Osteocyte (in vitro differentiated cells): ENCODE measurements around the gene CPNE8. TPM values are rescaled to one million over a fixed set of nuclear protein-coding genes. Genes with fewer than 3 reads are reported as not detected.

Experiments
- DNase-seq: peaks from one replicate; pipeline ENCODE4 v3.0.0; 2021; ENCODE audit warnings: mixed read lengths; ENCODE audit not compliant: unreplicated experiment; ENCODE audit errors: extremely low spot score
- H3K27ac Mint-ChIP-seq: one replicate; pipeline ENCODE4 v1.8.0; 2021; ENCODE audit warnings: mild to moderate bottlenecking, mixed read lengths; ENCODE audit not compliant: unreplicated experiment
- H3K27me3 Mint-ChIP-seq: one replicate; pipeline ENCODE4 v1.8.0; 2021; ENCODE audit warnings: mixed read lengths; ENCODE audit not compliant: unreplicated experiment
- H3K36me3 Mint-ChIP-seq: one replicate; pipeline ENCODE4 v1.8.0; 2021; ENCODE audit warnings: mixed read lengths; ENCODE audit not compliant: unreplicated experiment
- H3K4me1 Mint-ChIP-seq: one replicate; pipeline ENCODE4 v1.8.0; 2021; ENCODE audit warnings: mixed read lengths; ENCODE audit not compliant: unreplicated experiment
- H3K4me3 Mint-ChIP-seq: one replicate; pipeline ENCODE4 v1.8.0; 2021; ENCODE audit warnings: mild to moderate bottlenecking, moderate library complexity, mixed read lengths; ENCODE audit not compliant: unreplicated experiment
- H3K9me3 Mint-ChIP-seq: one replicate; pipeline ENCODE4 v1.8.0; 2021; ENCODE audit warnings: mixed read lengths; ENCODE audit not compliant: unreplicated experiment
- total RNA-seq: library from RNA; stranded (reverse); gene quantifications from 2 replicates; pipeline ENCODE4 v1.2.1, GENCODE V29; 2021
- TF ChIP-seq, protein P1 (sequence below): fragments of 200-600 bp; sonication (generic); IDR thresholded peaks from 2 replicates; pipeline ENCODE4 v1.5.0; 2021; ENCODE audit warnings: antibody characterized with exemption, mild to moderate bottlenecking, moderate library complexity

The CPNE8 gene
- total RNA-seq, 1 donor from 2014 or later, result 8.7 TPM

DNA sequence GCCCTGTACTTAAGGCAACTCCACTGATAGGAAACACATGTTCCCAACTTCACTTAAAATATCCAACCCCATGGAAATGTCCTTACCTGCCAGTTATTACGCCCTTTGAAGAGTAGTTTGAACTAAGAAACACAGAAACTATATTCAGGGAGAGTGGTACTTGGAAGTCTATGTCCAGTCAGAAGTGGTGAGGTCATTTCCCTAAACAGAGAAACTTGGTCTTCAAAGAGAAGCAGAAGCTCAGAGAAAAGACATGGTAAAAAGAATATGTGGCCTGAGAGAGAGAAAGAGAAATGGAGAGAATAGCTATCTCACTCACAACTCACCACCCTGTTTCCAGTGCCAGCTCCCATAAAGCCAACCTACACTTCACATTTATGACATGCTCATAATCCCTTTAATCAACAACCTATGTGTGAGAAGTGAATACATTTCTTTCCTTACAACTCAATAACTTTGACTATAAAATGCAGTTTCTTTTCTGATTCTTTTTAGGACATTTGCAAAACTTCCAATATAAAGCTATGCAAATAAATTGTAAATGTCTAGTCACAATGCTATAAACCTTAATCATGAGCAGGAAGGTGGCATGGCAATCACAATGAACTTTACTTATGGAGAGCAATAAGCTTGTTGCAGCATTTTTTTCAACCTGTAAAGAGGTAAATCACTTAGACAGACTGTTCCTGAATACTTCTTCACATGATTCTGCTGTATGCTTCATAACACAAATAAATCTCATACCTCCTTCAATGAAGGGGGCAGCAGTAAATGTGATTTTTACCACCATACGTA lies 67.1 kb downstream of the CPNE8 start:
- Mint-ChIP-seq H3K4me1 (no peaks in the 10 kb centered on the region), H3K4me3 (no peak overlapping the region), H3K27ac (no peak overlapping the region), H3K36me3 (peaks cover 2% of the 10 kb centered on the region), H3K27me3 (no peaks in the 10 kb centered on the region), H3K9me3 (peaks cover 3% of the 10 kb centered on the region)
- TF ChIP-seq, protein P1, sequence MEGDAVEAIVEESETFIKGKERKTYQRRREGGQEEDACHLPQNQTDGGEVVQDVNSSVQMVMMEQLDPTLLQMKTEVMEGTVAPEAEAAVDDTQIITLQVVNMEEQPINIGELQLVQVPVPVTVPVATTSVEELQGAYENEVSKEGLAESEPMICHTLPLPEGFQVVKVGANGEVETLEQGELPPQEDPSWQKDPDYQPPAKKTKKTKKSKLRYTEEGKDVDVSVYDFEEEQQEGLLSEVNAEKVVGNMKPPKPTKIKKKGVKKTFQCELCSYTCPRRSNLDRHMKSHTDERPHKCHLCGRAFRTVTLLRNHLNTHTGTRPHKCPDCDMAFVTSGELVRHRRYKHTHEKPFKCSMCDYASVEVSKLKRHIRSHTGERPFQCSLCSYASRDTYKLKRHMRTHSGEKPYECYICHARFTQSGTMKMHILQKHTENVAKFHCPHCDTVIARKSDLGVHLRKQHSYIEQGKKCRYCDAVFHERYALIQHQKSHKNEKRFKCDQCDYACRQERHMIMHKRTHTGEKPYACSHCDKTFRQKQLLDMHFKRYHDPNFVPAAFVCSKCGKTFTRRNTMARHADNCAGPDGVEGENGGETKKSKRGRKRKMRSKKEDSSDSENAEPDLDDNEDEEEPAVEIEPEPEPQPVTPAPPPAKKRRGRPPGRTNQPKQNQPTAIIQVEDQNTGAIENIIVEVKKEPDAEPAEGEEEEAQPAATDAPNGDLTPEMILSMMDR, result no peak
- no peak for DNase-seq

DNA sequence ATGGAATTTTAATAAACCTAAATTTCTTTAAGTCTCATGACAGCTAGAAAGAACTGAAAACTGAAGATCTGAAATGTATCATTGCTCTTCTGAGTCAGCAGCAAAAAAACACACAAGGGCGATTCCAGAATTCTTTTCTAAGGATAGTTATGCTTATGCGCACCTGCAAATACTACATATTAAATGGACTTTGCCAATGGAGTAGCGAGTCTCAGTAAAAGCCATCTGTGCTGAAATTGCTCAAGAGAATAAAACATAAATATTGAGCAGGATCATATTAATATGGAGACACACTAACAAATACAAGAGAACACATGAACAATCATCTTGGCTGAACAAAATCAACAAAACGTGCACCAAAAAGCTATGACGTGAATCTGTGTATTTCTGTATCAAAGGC lies 73.7 kb downstream of the CPNE8 start:
- Mint-ChIP-seq H3K27ac (no peak overlapping the region), H3K4me3 (no peak overlapping the region), H3K27me3 (no peaks in the 10 kb centered on the region), H3K9me3 (peaks cover 3% of the 10 kb centered on the region), H3K4me1 (no peaks in the 10 kb centered on the region), H3K36me3 (no peaks in the 10 kb centered on the region)
- no peak for DNase-seq
- TF ChIP-seq, protein P1, result no peak

DNA sequence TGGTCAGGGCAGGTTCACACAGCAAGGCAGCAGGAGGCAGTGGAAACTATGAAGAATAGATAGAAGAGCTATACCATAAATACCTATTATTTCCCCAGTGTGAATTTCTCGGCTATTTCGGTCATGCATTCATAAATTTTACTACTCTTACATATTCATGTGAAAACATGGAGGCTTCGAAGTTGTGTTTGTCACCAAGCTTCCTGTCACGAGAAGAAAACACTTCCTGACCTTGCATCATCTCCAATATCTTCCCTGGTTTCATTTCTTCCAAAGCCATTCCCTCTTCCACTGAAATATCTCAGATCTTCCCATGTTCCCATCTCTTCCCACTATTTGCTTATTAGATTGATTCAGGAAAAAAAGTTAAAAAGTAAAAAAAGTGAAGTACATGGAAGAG lies 80.4 kb downstream of the CPNE8 start:
- peaks cover 14% of the 10 kb centered on the region for H3K4me1 Mint-ChIP-seq
- H3K9me3 Mint-ChIP-seq, result no peaks in the 10 kb centered on the region
- H3K36me3 Mint-ChIP-seq, result no peaks in the 10 kb centered on the region
- no peak overlapping the region for H3K27ac Mint-ChIP-seq
- TF ChIP-seq, protein P1, result no peak
- no peak overlapping the region for H3K4me3 Mint-ChIP-seq
- no peaks in the 10 kb centered on the region for H3K27me3 Mint-ChIP-seq
- no peak for DNase-seq

DNA sequence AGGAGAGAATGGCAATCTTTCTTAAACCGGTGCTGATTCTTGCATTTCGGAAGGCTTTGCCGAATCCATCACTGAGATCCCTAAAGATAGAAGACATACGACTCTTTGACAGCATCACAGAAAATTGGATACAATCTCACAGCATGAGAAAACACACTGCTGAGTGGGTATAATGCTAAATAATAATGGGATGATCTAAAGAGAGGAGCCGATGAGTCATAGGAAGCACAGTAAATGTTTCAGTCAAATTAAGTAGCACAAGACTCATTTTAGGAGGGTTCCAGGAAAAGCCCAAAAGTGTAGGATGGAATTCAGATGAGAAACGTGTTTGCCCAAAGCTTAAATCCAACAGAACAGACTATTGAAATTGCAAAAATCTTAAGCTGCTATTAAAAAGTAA lies 81.7 kb downstream of the CPNE8 start:
- no peak overlapping the region for H3K27ac Mint-ChIP-seq

DNA sequence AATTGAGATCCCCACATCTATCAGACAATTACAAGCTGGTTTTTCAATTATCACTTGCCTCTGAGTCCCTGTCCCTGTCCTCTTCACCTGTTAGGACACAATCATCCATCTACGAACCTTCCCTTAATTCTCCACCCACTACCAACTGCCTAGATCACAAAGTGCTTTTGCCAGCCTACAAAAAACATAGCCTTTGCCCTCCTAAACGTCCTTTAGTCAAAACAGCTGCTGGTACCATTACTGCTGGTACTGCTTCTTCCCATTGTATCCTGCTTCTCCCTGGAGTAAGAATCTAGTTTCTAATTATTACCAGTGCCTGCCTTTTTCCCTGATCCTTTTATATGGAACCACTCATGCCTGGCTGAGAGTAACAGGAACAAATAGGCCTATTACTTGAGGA lies 82.1 kb downstream of the CPNE8 start:
- no peaks in the 10 kb centered on the region for H3K36me3 Mint-ChIP-seq
- H3K4me1 Mint-ChIP-seq, result peaks cover 14% of the 10 kb centered on the region
- DNase-seq, result no peak
- TF ChIP-seq, protein P1, result no peak
- no peaks in the 10 kb centered on the region for H3K9me3 Mint-ChIP-seq
- H3K27me3 Mint-ChIP-seq, result no peaks in the 10 kb centered on the region
- H3K27ac Mint-ChIP-seq, result no peak overlapping the region
- H3K4me3 Mint-ChIP-seq, result no peak overlapping the region

More for the DNA sequence above, 81.7 kb downstream of the CPNE8 start:
- Mint-ChIP-seq H3K9me3 (no peaks in the 10 kb centered on the region), H3K4me3 (no peak overlapping the region), H3K27me3 (no peaks in the 10 kb centered on the region), H3K4me1 (peaks cover 14% of the 10 kb centered on the region), H3K36me3 (no peaks in the 10 kb centered on the region)
- TF ChIP-seq, protein P1, result no peak
- DNase-seq, result no peak
